PC-3 (cell line): ENCODE results near the gene PRXL2A.

Source experiments
- EZH2 ChIP-seq: fragments of 300-600 bp; sonication (generic); IDR thresholded peaks from one replicate; pipeline ENCODE4 v1.6.1; 2017; ENCODE audit warnings: antibody characterized with exemption, mild to moderate bottlenecking, low read length; ENCODE audit not compliant: unreplicated experiment
- EZH2phosphoT487 ChIP-seq: fragments of 300-600 bp; sonication (generic); IDR thresholded peaks from 2 replicates; pipeline ENCODE4 v1.6.1; 2018; ENCODE audit warnings: mild to moderate bottlenecking, antibody characterized with exemption, low read length, borderline replicate concordance
- TF ChIP-seq, protein P1 (sequence below): fragments of 300-600 bp; sonication (generic); conservative IDR thresholded peaks from 2 replicates; pipeline ENCODE4 v1.5.1; 2017; ENCODE audit warnings: antibody characterized with exemption, low read depth, mild to moderate bottlenecking, low read length

DNA sequence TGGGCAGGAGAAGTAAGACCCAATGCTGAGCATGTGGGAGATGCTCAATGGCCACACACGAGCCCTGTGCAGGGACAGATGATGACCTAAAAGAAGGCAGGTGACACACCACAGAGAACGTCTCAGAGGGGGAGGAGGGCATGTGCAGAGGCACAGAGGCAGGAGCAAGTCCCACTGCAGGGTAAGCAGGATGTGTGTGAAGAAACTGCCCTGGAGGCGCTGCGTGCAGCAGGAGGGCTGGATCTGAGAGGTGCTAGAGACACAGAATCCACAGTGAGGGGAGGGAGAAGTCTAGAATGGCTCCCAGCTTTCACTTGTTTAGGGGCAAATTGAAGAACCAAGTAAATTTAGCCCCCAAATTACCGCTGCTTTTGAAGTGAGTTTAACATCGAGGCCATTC lies 36.9 kb upstream of the PRXL2A start:
- no peak for TF ChIP-seq EZH2
- TF ChIP-seq, protein P1, sequence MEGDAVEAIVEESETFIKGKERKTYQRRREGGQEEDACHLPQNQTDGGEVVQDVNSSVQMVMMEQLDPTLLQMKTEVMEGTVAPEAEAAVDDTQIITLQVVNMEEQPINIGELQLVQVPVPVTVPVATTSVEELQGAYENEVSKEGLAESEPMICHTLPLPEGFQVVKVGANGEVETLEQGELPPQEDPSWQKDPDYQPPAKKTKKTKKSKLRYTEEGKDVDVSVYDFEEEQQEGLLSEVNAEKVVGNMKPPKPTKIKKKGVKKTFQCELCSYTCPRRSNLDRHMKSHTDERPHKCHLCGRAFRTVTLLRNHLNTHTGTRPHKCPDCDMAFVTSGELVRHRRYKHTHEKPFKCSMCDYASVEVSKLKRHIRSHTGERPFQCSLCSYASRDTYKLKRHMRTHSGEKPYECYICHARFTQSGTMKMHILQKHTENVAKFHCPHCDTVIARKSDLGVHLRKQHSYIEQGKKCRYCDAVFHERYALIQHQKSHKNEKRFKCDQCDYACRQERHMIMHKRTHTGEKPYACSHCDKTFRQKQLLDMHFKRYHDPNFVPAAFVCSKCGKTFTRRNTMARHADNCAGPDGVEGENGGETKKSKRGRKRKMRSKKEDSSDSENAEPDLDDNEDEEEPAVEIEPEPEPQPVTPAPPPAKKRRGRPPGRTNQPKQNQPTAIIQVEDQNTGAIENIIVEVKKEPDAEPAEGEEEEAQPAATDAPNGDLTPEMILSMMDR = no peak
- TF ChIP-seq EZH2phosphoT487 = no peak
